Measurements from ENCODE around the gene DOCK2. TPM values are rescaled to one million over a fixed set of nuclear protein-coding genes. Genes with fewer than 3 reads are reported as not detected.

The DOCK2 gene
- total and polyA plus RNA-seq, 9 of the 15 experiments (the other 6 are each of a cell fraction or from before 2014, with no cell fraction given) = 4.5 to 42.6 (median 20.5) TPM

DNA sequence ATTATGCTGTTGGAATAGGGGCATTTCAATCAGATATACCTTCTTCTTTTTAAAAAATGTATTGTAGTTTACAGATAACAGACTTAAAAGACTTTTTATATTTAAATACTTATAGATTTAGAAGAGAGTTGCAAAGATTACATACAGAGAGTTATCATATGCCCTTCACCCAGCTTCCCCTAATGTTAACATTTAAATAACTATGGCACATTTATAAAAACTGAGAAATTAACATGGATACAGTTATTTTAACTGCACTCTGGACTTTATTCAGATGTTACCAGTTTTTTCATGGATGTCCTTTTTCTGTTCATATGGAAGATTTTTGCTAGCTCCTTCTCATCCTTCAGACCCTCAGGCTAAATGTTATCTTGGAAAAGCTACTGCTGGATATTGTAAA, 123.2 kb downstream of the DOCK2 start (continued):
- TF ChIP-seq, protein P1, sequence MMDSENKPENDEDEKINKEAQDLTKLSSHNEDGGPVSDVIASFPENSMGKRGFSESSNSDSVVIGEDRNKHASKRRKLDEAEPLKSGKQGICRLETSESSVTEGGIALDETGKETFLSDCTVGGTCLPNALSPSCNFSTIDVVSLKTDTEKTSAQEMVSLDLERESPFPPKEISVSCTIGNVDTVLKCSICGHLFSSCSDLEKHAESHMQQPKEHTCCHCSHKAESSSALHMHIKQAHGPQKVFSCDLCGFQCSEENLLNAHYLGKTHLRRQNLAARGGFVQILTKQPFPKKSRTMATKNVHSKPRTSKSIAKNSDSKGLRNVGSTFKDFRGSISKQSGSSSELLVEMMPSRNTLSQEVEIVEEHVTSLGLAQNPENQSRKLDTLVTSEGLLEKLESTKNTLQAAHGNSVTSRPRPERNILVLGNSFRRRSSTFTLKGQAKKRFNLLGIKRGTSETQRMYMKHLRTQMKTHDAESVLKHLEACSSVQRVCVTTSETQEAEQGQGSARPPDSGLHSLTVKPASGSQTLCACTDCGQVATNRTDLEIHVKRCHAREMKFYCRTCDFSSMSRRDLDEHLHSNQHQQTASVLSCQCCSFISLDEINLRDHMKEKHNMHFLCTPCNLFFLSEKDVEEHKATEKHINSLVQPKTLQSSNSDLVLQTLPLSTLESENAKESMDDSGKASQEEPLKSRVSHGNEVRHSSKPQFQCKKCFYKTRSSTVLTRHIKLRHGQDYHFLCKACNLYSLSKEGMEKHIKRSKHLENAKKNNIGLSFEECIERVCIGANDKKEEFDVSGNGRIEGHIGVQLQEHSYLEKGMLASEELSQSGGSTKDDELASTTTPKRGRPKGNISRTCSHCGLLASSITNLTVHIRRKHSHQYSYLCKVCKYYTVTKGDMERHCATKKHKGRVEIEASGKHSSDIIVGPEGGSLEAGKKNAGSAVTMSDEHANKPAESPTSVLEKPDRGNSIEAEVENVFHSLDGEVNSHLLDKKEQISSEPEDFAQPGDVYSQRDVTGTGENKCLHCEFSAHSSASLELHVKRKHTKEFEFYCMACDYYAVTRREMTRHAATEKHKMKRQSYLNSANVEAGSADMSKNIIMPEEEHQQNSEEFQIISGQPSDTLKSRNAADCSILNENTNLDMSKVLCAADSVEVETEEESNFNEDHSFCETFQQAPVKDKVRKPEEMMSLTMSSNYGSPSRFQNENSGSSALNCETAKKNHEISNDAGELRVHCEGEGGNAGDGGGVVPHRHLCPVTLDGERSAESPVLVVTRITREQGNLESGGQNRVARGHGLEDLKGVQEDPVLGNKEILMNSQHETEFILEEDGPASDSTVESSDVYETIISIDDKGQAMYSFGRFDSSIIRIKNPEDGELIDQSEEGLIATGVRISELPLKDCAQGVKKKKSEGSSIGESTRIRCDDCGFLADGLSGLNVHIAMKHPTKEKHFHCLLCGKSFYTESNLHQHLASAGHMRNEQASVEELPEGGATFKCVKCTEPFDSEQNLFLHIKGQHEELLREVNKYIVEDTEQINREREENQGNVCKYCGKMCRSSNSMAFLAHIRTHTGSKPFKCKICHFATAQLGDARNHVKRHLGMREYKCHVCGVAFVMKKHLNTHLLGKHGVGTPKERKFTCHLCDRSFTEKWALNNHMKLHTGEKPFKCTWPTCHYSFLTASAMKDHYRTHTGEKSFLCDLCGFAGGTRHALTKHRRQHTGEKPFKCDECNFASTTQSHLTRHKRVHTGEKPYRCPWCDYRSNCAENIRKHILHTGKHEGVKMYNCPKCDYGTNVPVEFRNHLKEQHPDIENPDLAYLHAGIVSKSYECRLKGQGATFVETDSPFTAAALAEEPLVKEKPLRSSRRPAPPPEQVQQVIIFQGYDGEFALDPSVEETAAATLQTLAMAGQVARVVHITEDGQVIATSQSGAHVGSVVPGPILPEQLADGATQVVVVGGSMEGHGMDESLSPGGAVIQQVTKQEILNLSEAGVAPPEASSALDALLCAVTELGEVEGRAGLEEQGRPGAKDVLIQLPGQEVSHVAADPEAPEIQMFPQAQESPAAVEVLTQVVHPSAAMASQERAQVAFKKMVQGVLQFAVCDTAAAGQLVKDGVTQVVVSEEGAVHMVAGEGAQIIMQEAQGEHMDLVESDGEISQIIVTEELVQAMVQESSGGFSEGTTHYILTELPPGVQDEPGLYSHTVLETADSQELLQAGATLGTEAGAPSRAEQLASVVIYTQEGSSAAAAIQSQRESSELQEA (IDR thresholded peaks at IDR 0.05; ENCODE audit: low read depth) = no peak
- no peak for TF ChIP-seq NR4A1 (CRISPR knock-in tag; IDR thresholded peaks at IDR 0.05)
- TF ChIP-seq NR4A1 (tag; IDR thresholded peaks at IDR 0.05) = no peak
- no peak for TF ChIP-seq FOXP1 (CRISPR knock-in tag; IDR thresholded peaks at IDR 0.05)
- no peak for TF ChIP-seq ATF1 (CRISPR knock-in tag; IDR thresholded peaks at IDR 0.05)
- TF ChIP-seq ATF1 (tag; IDR thresholded peaks at IDR 0.05) = no peak
- TF ChIP-seq, protein P2, sequence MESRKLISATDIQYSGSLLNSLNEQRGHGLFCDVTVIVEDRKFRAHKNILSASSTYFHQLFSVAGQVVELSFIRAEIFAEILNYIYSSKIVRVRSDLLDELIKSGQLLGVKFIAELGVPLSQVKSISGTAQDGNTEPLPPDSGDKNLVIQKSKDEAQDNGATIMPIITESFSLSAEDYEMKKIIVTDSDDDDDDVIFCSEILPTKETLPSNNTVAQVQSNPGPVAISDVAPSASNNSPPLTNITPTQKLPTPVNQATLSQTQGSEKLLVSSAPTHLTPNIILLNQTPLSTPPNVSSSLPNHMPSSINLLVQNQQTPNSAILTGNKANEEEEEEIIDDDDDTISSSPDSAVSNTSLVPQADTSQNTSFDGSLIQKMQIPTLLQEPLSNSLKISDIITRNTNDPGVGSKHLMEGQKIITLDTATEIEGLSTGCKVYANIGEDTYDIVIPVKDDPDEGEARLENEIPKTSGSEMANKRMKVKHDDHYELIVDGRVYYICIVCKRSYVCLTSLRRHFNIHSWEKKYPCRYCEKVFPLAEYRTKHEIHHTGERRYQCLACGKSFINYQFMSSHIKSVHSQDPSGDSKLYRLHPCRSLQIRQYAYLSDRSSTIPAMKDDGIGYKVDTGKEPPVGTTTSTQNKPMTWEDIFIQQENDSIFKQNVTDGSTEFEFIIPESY (CRISPR knock-in tag; IDR thresholded peaks at IDR 0.05) = no peak

Data from K562 (cell line).